SK-N-SH (cell line): ENCODE measurements around the gene TEKT1. TPM values are rescaled to one million over a fixed set of nuclear protein-coding genes. Genes with fewer than 3 reads are reported as not detected.

Experiments
- CTCF ChIA-PET: fragments of 300-600, 350-600 bp; formaldehyde crosslinking; extraction: SDS; loops from one replicate; lab custom pipeline; 2021; lab: Yijun Ruan, JAX
- POLR2A ChIA-PET: fragments of 350-600 bp; sonication (Branson Sonifier 250); formaldehyde crosslinking; extraction: SDS; loops from one replicate; lab custom pipeline; 2020; ENCODE audit warnings: antibody characterized with exemption, inconsistent platforms; lab: Yijun Ruan, JAX
- DNase-seq: peaks from one replicate; pipeline ENCODE4 v3.0.0; 2012
- H2AFZ ChIP-seq: fragments of 200-600 bp; sonication (generic); 2 replicates; pipeline ENCODE4 v1.8.1; 2016; ENCODE audit warnings: antibody characterized with exemption, mild to moderate bottlenecking, low read depth
- H3F3A ChIP-seq: fragments of 200-600 bp; sonication (generic); replicated peaks from 2 replicates; pipeline ENCODE3; 2016; ENCODE audit warnings: antibody characterized with exemption, mild to moderate bottlenecking; ENCODE audit not compliant: insufficient read depth
- H3K27ac ChIP-seq, 2 experiments: fragments of 200-500 bp in 1 of 2; fragments of 200-600 bp in 1 of 2; sonication (Bioruptor generic) in 1 of 2; sonication (generic), shearing (Covaris generic) in 1 of 2; 2 replicates each; pipeline versions ENCODE4 v1.5.1 to v1.6.1; 2014 to 2016; ENCODE audit warnings: low read depth in 2 of 2, inconsistent platforms in 1 of 2, low read length in 1 of 2, mild to moderate bottlenecking in 1 of 2, mixed read lengths in 1 of 2
- H3K27me3 ChIP-seq: fragments of 200-600 bp; sonication (generic), shearing (Covaris generic); 2 replicates; pipeline ENCODE4 v1.6.1; 2016; ENCODE audit warnings: mixed run types; ENCODE audit not compliant: insufficient read depth
- H3K36me3 ChIP-seq, 2 experiments: fragments of 200-500 bp in 1 of 2; fragments of 200-600 bp in 1 of 2; sonication (Bioruptor generic) in 1 of 2; sonication (generic) in 1 of 2; replicated peaks in 1 of 2; 2 replicates each; pipeline versions ENCODE3 to v1.5.1; 2014 to 2016; ENCODE audit warnings: low read length in 1 of 2, mild to moderate bottlenecking in 1 of 2; ENCODE audit not compliant: insufficient read depth in 2 of 2, control insufficient read depth in 1 of 2
- H3K4me1 ChIP-seq, 2 experiments: fragments of 200-500 bp in 1 of 2; fragments of 200-600 bp in 1 of 2; sonication (Bioruptor generic) in 1 of 2; sonication (generic), shearing (Covaris generic) in 1 of 2; 2 replicates each; pipeline versions ENCODE4 v1.5.1 to v1.6.1; 2014 to 2016; ENCODE audit warnings: low read depth in 1 of 2, low read length in 1 of 2, mixed run types in 1 of 2; ENCODE audit not compliant: insufficient read depth in 2 of 2, control insufficient read depth in 1 of 2
- H3K4me2 ChIP-seq: fragments of 200-600 bp; sonication (generic), shearing (Covaris generic); 2 replicates; pipeline ENCODE4 v1.6.1; 2017; ENCODE audit warnings: mixed run types
- H3K4me3 ChIP-seq, 2 experiments: fragments of 200-500 bp in 1 of 2; fragments of 200-600 bp in 1 of 2; sonication (Bioruptor generic) in 1 of 2; sonication (generic), shearing (Covaris generic) in 1 of 2; 2 replicates each; pipeline versions ENCODE4 v1.5.1 to v1.8.1; 2014 to 2016; ENCODE audit warnings: low read depth in 2 of 2, inconsistent platforms in 1 of 2, low read length in 1 of 2, mild to moderate bottlenecking in 1 of 2, mixed read lengths in 1 of 2, moderate library complexity in 1 of 2
- H3K79me2 ChIP-seq: fragments of 200-600 bp; sonication (generic); 2 replicates; pipeline ENCODE4 v1.8.1; 2017; ENCODE audit warnings: mild to moderate bottlenecking; ENCODE audit not compliant: insufficient read depth
- H3K9ac ChIP-seq: fragments of 200-600 bp; sonication (generic); 2 replicates; pipeline ENCODE4 v1.6.1; 2017; ENCODE audit warnings: mixed run types
- H3K9me2 ChIP-seq: fragments of 200-600 bp; sonication (generic); 2 replicates; pipeline ENCODE4 v1.6.1; 2017; ENCODE audit warnings: mixed run types
- H3K9me3 ChIP-seq: fragments of 200-600 bp; sonication (generic); 2 replicates; pipeline ENCODE4 v1.6.1; 2017; ENCODE audit warnings: mixed run types, mild to moderate bottlenecking, moderate library complexity
- H4K20me1 ChIP-seq: fragments of 200-600 bp; sonication (generic); 2 replicates; pipeline ENCODE4 v1.6.1; 2017; ENCODE audit warnings: mild to moderate bottlenecking, mixed run types; ENCODE audit not compliant: insufficient read depth
- EP300 ChIP-seq, 2 experiments: IDR thresholded peaks; 2 replicates each; pipeline versions ENCODE4 v1.4.0 to v1.6.1; 2012; ENCODE audit warnings: borderline replicate concordance in 1 of 2, low read depth in 1 of 2, low read length in 1 of 2
- EZH2phosphoT487 ChIP-seq: fragments of 200-600 bp; sonication (generic); IDR thresholded peaks from 2 replicates; pipeline ENCODE4 v1.6.1; 2017; ENCODE audit warnings: low read depth, mixed run types, mild to moderate bottlenecking, antibody characterized with exemption, moderate library complexity, borderline replicate concordance
- NRF1 ChIP-seq: IDR thresholded peaks from 2 replicates; pipeline ENCODE4 v1.6.1; 2012; ENCODE audit warnings: low read depth, mild to moderate bottlenecking, low read length
- POLR2AphosphoS5 ChIP-seq: IDR thresholded peaks from 2 replicates; pipeline ENCODE4 v1.6.1; 2012; ENCODE audit warnings: low read depth, low read length
- RAD21 ChIP-seq: IDR thresholded peaks from 2 replicates; pipeline ENCODE4 v1.6.1; 2012; ENCODE audit warnings: mild to moderate bottlenecking, low read length
- RCOR1 ChIP-seq: fragments of 150-350 bp; IDR thresholded peaks from 2 replicates; pipeline ENCODE4 v1.6.1; 2017; ENCODE audit warnings: antibody characterized with exemption, low read length
- RFX5 ChIP-seq: IDR thresholded peaks from 2 replicates; pipeline ENCODE4 v1.6.1; 2012; ENCODE audit warnings: mild to moderate bottlenecking, improper control_type of control experiment, low read length
- TAF1 ChIP-seq: IDR thresholded peaks from 2 replicates; pipeline ENCODE4 v1.6.1; 2012; ENCODE audit warnings: low read depth, mild to moderate bottlenecking, low read length, moderate library complexity, borderline replicate concordance
- USF1 ChIP-seq: IDR thresholded peaks from 2 replicates; pipeline ENCODE4 v1.4.0; 2012; ENCODE audit warnings: low read depth, borderline replicate concordance
- YY1 ChIP-seq: IDR thresholded peaks from 2 replicates; pipeline ENCODE4 v1.4.0; 2012; ENCODE audit warnings: low read depth, mild to moderate bottlenecking
- WGBS: methylation state at CpG from one replicate; pipeline ENCODE4 v1.1.6; 2017; ENCODE audit warnings: low lambda C conversion rate; 5-methylcytosine and 5-hydroxymethylcytosine counted together
- polyA plus RNA-seq, 3 experiments: library from polyadenylated mRNA; depleted of rRNA; stranded (reverse); fragments of >200 nt; gene quantifications; 2 replicates each; pipeline ENCODE4 v1.2.3, GENCODE V29; 2012
- TF ChIP-seq, protein P1 (sequence below): IDR thresholded peaks from 2 replicates; pipeline ENCODE4; 2012
- TF ChIP-seq, protein P2 (sequence below): fragments of 150-350 bp; IDR thresholded peaks from 2 replicates; pipeline ENCODE4 v1.6.1; 2017; ENCODE audit warnings: antibody characterized with exemption, low read length, low read depth, borderline replicate concordance

The TEKT1 gene
- polyA plus RNA-seq, 1 of the 3 experiments (the other 2 are of a cell fraction), result not detected

GRCh38 chr17:6796887-6797490, 34.5 kb downstream of the TEKT1 start:
- Histone ChIP-seq H3K27me3 (peaks cover 72% of the 10 kb centered on the region), H3K9ac (no peak overlapping the region), H3K9me2 (no peaks in the 10 kb centered on the region), H3K4me1 (no peaks in the 10 kb centered on the region), H3K4me3 (no peak overlapping the region), H3K79me2 (no peaks in the 10 kb centered on the region), H2AFZ (no peak overlapping the region), H3K27ac (no peak overlapping the region), H3K4me2 (no peak overlapping the region), H3F3A (no peaks in the 10 kb centered on the region), H3K9me3 (no peaks in the 10 kb centered on the region), H3K36me3 (no peaks in the 10 kb centered on the region), H4K20me1 (no peaks in the 10 kb centered on the region)
- DNase-seq, result no peak
- 5% methylated on average over 2 of the region's 2 CpGs for WGBS
- ChIA-PET CTCF (interaction anchor here (1.2 kb wide), 1 partner anchor 46 kb away, joined by 5 read pairs; no protein-coding TSS in a partner anchor), POLR2A (no interaction called here)
- TF ChIP-seq USF1, result no peak
- no peak for TF ChIP-seq EP300 (IDR thresholded peaks at IDR 0.05; ENCODE audit: borderline replicate concordance in 1 of 2, low read depth in 1 of 2, low read length in 1 of 2)
- no peak for TF ChIP-seq TAF1
- no peak for TF ChIP-seq RFX5
- no peak for TF ChIP-seq POLR2AphosphoS5
- no peak for TF ChIP-seq YY1
- TF ChIP-seq, protein P1, sequence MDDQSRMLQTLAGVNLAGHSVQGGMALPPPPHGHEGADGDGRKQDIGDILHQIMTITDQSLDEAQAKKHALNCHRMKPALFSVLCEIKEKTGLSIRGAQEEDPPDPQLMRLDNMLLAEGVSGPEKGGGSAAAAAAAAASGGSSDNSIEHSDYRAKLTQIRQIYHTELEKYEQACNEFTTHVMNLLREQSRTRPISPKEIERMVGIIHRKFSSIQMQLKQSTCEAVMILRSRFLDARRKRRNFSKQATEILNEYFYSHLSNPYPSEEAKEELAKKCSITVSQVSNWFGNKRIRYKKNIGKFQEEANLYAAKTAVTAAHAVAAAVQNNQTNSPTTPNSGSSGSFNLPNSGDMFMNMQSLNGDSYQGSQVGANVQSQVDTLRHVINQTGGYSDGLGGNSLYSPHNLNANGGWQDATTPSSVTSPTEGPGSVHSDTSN, result no peak
- TF ChIP-seq, protein P2, sequence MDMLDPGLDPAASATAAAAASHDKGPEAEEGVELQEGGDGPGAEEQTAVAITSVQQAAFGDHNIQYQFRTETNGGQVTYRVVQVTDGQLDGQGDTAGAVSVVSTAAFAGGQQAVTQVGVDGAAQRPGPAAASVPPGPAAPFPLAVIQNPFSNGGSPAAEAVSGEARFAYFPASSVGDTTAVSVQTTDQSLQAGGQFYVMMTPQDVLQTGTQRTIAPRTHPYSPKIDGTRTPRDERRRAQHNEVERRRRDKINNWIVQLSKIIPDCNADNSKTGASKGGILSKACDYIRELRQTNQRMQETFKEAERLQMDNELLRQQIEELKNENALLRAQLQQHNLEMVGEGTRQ, result no peak
- no peak for TF ChIP-seq RAD21
- TF ChIP-seq EZH2phosphoT487, result no peak

DNA sequence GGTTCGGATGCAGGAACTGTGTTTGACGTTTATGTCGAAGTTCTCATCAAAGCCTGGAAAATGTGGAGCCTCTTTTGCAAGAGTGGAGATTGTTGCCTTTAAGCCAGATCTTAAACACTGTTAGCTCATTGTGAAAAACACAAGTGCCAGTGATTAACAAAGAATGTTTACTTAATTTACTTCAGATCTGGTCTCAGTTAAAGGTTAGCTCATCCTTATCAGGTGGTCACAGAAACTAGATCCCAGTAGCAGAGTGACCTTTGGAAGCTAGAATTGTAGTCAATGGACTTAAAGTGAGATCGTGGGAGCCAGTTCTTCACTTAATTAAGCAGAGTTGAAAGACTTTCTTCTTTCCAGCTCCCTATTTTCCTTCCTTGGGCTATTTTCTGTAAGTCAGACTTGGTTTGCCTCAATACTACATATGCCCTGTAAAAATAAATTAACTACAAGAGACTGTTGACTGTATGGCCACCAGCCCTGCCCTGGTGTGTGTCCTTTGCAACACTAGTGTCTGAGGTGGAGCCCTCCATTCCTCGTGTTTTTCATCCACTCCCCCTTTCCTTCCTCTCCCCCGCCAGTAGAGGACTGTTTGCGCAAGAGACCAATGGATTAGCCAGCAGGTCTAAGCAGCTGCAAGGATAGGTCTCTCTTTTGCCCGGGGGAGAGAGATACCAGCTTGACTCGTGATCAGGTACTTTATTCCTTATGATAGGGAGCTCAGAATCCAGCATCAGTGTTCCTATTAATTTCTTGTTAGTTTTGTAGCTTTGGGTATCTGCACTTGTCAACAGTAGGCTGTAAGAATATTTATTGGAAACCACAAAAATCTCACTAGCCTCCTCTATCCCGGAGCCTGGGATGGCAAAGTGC, 35.3 kb downstream of the TEKT1 start:
- WGBS, result 19% methylated on average over 10 of the region's 10 CpGs
- H3K79me2 ChIP-seq, result no peaks in the 10 kb centered on the region
- no peaks in the 10 kb centered on the region for H3K9me3 ChIP-seq
- no peaks in the 10 kb centered on the region for H3K4me1 ChIP-seq
- no peak overlapping the region for H3K4me2 ChIP-seq
- no peak overlapping the region for H3K9ac ChIP-seq
- TF ChIP-seq NRF1 (no peak), TAF1 (no peak), POLR2AphosphoS5 (no peak), RCOR1 (no peak)
- H3K36me3 ChIP-seq, result no peaks in the 10 kb centered on the region
- H3K4me3 ChIP-seq, result no peak overlapping the region
- no peak overlapping the region for H2AFZ ChIP-seq
- H3F3A ChIP-seq, result no peaks in the 10 kb centered on the region
- no peak overlapping the region for H3K27ac ChIP-seq
- H3K27me3 ChIP-seq, result peaks cover 68% of the 10 kb centered on the region
- H3K9me2 ChIP-seq, result no peaks in the 10 kb centered on the region
- no peak for DNase-seq
- ChIA-PET POLR2A (no interaction called here), CTCF (interaction anchor here (1.2 kb wide), 1 partner anchor 47 kb away, joined by 5 read pairs; no protein-coding TSS in a partner anchor)
- H4K20me1 ChIP-seq, result no peaks in the 10 kb centered on the region
